CD4-positive, alpha-beta T cell treated with Interleukin-17A for 1 hour (primary cell): ENCODE data around the gene TM9SF4.
"Not testable (repeated sequence)": the region's sequence is repeated elsewhere in the genome, so short reads cannot be mapped to it uniquely, and the experiment has no call there.

Experiments
- DNase-seq: peaks from one replicate; pipeline ENCODE4 v3.0.0-alpha.2; 2020

TM9SF4 gene

GRCh38 chr20:32091888-32092346 is 17.6 kb upstream of the TM9SF4 start:
- peak; percentile 73 for DNase-seq

GRCh38 chr20:32098786-32099185 is 10.7 kb upstream of the TM9SF4 start:
- DNase-seq = no peak

GRCh38 chr20:32108814-32109391 is 611 bp upstream of the TM9SF4 start:
- DNase-seq = no peak

- no peak for DNase-seq
Measured at GRCh38 chr20:32110173-32110704, 725 bp downstream of the TM9SF4 start.

GRCh38 chr20:32110727-32111126 is 1.2 kb downstream of the TM9SF4 start:
- no peak for DNase-seq

- DNase-seq = no peak
Measured at GRCh38 chr20:32111156-32111686, 1.7 kb downstream of the TM9SF4 start.

GRCh38 chr20:32111753-32112152 is 2.2 kb downstream of the TM9SF4 start:
- no peak for DNase-seq

GRCh38 chr20:32112841-32113240 is 3.3 kb downstream of the TM9SF4 start:
- peak; percentile 34 for DNase-seq

- DNase-seq = no peak
Measured at GRCh38 chr20:32113591-32114260, 4.2 kb downstream of the TM9SF4 start.

- DNase-seq = no peak
Measured at GRCh38 chr20:32114305-32114960, 4.9 kb downstream of the TM9SF4 start.

- no peak for DNase-seq
Measured at GRCh38 chr20:32115211-32115767, 5.8 kb downstream of the TM9SF4 start.

- DNase-seq = no peak
Measured at GRCh38 chr20:32116079-32116521, 6.6 kb downstream of the TM9SF4 start.

- DNase-seq = not testable (repeated sequence)
Measured at GRCh38 chr20:32116796-32117195, 7.3 kb downstream of the TM9SF4 start.

- DNase-seq = not testable (repeated sequence)
Measured at GRCh38 chr20:32118427-32118826, 8.9 kb downstream of the TM9SF4 start.

GRCh38 chr20:32119734-32120133 is 10.2 kb downstream of the TM9SF4 start:
- DNase-seq = no peak

GRCh38 chr20:32121908-32122307 is 12.4 kb downstream of the TM9SF4 start:
- DNase-seq = not testable (repeated sequence)

GRCh38 chr20:32123088-32123487 is 13.6 kb downstream of the TM9SF4 start:
- DNase-seq = no peak

GRCh38 chr20:32124916-32125454 is 15.5 kb downstream of the TM9SF4 start:
- DNase-seq = no peak

GRCh38 chr20:32125506-32125905 is 16.0 kb downstream of the TM9SF4 start:
- DNase-seq = no peak

- DNase-seq = no peak
Measured at GRCh38 chr20:32126919-32127318, 17.4 kb downstream of the TM9SF4 start.

- no peak for DNase-seq
Measured at GRCh38 chr20:32127347-32127746, 17.8 kb downstream of the TM9SF4 start.

- no peak for DNase-seq
Measured at GRCh38 chr20:32128167-32128566, 18.7 kb downstream of the TM9SF4 start.

- DNase-seq = no peak
Measured at GRCh38 chr20:32129863-32130262, 20.3 kb downstream of the TM9SF4 start.
